Breast epithelium (tissue), 4 donors: ENCODE measurements around the gene TSPEAR. TPM values are rescaled to one million over a fixed set of nuclear protein-coding genes. Genes with fewer than 3 reads are reported as not detected.
"Not testable (repeated sequence)": the region's sequence is repeated elsewhere in the genome, so short reads cannot be mapped to it uniquely, and the experiment has no call there.

Source experiments
- DNase-seq, 2 donors: peaks; one replicate each; pipeline ENCODE4 v3.0.0-alpha.2; 2019; ENCODE audit warnings: low spot score in 2 of 2
- H3K27ac ChIP-seq, 2 donors: fragments of 200-600 bp; sonication (generic) in 1 of 2; one replicate each; pipeline ENCODE4 v1.5.1; 2016 to 2019; ENCODE audit warnings: mild to moderate bottlenecking in 1 of 2
- H3K27me3 ChIP-seq, 2 donors: fragments of 200-600 bp; sonication (generic) in 1 of 2; one replicate each; pipeline versions ENCODE4 v1.5.1 to v1.6.0; 2017 to 2019; ENCODE audit warnings: control low read depth in 1 of 2, mild to moderate bottlenecking in 1 of 2
- H3K36me3 ChIP-seq: fragments of 200-600 bp; one replicate; pipeline ENCODE4 v1.5.1; 2019
- H3K4me1 ChIP-seq, 2 donors: fragments of 200-600 bp; sonication (generic); one replicate each; pipeline ENCODE4 v1.5.1; 2016 to 2019; ENCODE audit warnings: control low read depth in 1 of 2
- H3K4me3 ChIP-seq, 3 donors: fragments of 200-600 bp; sonication (generic); 1 replicate in 2 of 3; 2 replicates in 1 of 3; pipeline ENCODE4 v1.5.1; 2016 to 2019; ENCODE audit warnings: mild to moderate bottlenecking in 3 of 3, moderate library complexity in 2 of 3
- H3K9me3 ChIP-seq, 2 donors: fragments of 200-600 bp; sonication (generic) in 1 of 2; one replicate each; pipeline ENCODE4 v1.5.1; 2016 to 2019; ENCODE audit warnings: control low read depth in 1 of 2
- POLR2A ChIP-seq: fragments of 450-650 bp; IDR thresholded peaks from one replicate; pipeline ENCODE4 v1.6.1; 2016; ENCODE audit warnings: antibody characterized with exemption, mild to moderate bottlenecking, moderate library complexity
- POLR2AphosphoS5 ChIP-seq, 3 donors: sonication (generic); formaldehyde crosslinking; IDR thresholded peaks; one replicate each; pipeline ENCODE4 v1.6.1; 2017; ENCODE audit warnings: antibody characterized with exemption in 3 of 3
- intact Hi-C: fragments of 100-400 bp; cut with DNase I; formaldehyde crosslinking; loops from one replicate; pipeline ENCODE4 v1.15.1; 2023; ENCODE audit warnings: low total_unique reads
- total RNA-seq, 3 donors: library from RNA; depleted of rRNA; stranded (reverse); fragments of >200 nt; gene quantifications; one replicate each; pipeline ENCODE4 v1.1.0, GENCODE V29; 2016
- TF ChIP-seq, protein P1 (sequence below), 3 donors: fragments of 450-650 bp; IDR thresholded peaks; one replicate each; pipeline ENCODE4 v1.5.1; 2016 to 2017; ENCODE audit warnings: antibody characterized with exemption in 3 of 3, mild to moderate bottlenecking in 3 of 3, moderate library complexity in 3 of 3

The TSPEAR gene
- total RNA-seq, 3 donors from 2014 or later = 0.15 TPM; not detected in 2

DNA sequence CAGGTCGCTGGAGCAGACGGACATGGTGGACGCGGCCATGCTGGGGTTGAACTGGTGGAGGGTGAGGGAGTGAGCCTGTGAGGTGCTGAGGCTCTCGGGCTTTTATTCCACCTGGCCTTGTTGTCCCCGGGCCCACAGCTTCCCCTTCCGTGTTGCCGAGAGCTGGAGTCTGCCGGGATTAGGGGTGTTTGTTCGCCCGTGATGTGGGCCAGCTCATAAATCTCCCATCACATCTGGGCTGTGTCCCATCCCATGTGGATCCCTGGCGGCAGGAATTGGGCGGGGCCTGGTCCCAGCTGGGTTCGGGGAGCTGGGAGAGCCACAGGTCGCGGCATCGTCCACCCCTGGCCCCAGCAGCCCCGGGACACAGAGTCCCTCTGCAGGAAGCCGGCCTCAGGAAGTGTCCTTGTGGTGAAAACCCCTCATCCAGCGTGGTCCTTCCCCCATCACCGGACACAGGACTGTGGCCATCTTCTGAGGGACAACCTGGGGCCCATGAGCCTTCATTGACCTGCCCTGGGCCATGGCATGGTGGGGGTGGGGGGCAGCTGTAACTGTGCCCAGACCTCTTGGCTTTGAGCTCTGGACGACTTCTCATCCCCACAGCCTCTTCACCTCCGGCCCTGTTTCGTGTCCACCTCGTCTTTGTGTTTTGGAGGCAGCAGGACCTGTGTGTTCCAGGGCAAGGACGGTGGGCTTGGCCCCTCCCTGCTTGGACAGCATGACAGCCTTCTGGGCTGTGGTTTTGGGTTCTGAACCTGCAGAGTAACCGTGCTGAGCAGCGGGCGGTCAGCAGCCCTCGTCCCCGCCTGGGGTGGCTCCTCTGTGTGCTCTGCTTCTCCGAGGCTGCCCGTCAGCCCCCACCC, 118.7 kb downstream of the TSPEAR start, which contains the start of gene KRTAP10-6:
Gene KRTAP10-6, minus strand, starts transcription at position 60 of the 866 bp plus-strand sequence. Its CDS starts 21 bp downstream, at position 39.
- TF ChIP-seq POLR2AphosphoS5 (IDR thresholded peaks at IDR 0.05) (no peak), POLR2A (no peak)
- TF ChIP-seq, protein P1, sequence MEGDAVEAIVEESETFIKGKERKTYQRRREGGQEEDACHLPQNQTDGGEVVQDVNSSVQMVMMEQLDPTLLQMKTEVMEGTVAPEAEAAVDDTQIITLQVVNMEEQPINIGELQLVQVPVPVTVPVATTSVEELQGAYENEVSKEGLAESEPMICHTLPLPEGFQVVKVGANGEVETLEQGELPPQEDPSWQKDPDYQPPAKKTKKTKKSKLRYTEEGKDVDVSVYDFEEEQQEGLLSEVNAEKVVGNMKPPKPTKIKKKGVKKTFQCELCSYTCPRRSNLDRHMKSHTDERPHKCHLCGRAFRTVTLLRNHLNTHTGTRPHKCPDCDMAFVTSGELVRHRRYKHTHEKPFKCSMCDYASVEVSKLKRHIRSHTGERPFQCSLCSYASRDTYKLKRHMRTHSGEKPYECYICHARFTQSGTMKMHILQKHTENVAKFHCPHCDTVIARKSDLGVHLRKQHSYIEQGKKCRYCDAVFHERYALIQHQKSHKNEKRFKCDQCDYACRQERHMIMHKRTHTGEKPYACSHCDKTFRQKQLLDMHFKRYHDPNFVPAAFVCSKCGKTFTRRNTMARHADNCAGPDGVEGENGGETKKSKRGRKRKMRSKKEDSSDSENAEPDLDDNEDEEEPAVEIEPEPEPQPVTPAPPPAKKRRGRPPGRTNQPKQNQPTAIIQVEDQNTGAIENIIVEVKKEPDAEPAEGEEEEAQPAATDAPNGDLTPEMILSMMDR (IDR thresholded peaks at IDR 0.05) = no peak
- H3K4me1 ChIP-seq = no peaks in the 10 kb centered on the region
- intact Hi-C loops = no loop called here
- H3K9me3 ChIP-seq = no peaks in the 10 kb centered on the region
- H3K27ac ChIP-seq = no peak within 1 kb of the TSS
- peak in 1 of 2 donors; percentile 49 for DNase-seq
- H3K4me3 ChIP-seq = no peak within 1 kb of the TSS
- no peaks in the 10 kb centered on the region for H3K36me3 ChIP-seq
- H3K27me3 ChIP-seq = peaks cover 0 to 24% of the 10 kb centered on the region in 2 donors

DNA sequence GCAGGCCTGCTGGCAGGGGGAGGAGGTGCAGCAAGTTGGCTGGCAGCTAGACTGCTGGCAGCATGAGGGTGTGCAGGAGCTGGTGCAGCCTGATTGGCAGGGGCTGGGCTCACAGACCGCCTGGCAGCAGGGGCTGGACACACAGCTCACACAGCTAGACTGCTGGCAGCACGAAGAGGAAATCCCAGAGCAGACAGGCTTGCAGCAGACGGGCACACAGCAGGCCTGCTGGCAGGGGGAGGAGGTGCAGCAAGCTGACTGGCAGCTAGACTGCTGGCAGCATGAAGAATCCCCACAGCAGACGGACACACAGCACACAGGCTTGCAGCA, 119.6 kb downstream of the TSPEAR start:
- H3K4me1 ChIP-seq, H3K4me3 ChIP-seq, H3K27ac ChIP-seq, H3K9me3 ChIP-seq, intact Hi-C loops, DNase-seq, H3K36me3 ChIP-seq: not testable (repeated sequence)
- H3K27me3 ChIP-seq = peaks cover 0 to 24% of the 10 kb centered on the region in 2 donors

DNA sequence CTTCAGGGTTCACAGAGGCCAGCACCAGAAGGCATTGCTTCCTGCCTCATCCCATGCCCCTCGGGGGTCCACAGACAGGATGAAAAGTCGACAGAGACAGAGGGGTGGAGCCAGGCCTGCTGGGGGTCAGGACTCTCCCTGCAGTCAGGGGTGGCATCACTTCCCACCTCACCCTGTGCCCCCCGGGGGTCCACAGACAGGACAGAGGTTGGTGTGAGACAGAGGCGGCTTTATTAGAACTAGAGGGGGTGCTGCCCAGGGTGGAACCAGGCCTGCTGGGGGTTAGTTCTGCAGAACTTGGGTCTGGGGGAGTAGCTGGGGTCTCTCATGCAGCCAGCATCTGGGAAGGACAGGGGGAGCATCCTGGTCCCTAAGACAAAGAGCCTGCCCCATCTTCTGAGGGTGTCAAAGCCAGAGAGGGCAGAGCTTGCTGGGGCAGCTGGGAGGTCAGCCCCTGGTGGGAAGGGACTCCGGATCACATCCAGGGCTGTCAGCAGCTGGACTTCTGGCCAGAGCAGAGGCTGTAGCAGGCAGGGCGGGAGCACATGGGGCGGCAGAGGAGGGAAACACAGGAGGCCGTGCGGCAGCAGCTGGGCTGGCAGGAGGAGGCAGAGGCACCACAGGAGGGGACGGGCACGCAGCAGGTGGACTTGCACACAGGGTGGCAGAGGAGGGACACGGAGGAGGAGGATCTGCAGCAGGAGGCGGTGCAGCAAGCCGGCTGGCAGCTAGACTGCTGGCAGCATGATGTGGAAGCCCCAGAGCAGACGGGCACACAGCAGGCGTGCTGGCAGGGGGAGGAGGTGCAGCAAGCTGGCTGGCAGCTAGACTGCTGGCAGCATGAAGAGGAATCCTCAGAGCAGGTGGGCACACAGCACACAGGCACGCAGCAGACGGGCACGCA, 120.2 kb downstream of the TSPEAR start:
- H3K9me3 ChIP-seq, H3K27ac ChIP-seq, intact Hi-C loops, H3K4me3 ChIP-seq, H3K36me3 ChIP-seq, H3K4me1 ChIP-seq: not testable (repeated sequence)
- H3K27me3 ChIP-seq = peaks cover 0 to 28% of the 10 kb centered on the region in 2 donors
- peak in 1 of 2 donors; percentile 24 for DNase-seq

DNA sequence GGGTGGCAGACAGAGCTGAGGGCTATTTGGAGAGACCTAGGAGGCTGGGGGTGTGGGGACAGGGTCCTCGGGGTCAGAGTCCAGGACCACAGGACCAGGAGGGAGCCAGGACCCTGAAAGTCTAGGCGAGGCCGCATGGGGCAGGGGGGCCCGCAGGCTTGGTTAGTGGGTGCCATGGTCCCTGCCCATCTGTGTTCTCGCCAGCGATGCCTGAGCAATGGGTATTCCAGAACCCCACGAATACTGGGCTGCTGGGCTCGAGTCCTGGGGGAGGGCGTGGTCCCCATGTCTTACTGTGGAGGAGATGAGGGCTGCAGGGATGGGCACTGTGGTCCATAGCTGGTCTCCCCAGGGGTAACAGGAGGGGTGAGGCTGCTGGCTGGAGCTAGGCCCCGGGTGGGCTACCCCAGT, 121.1 kb downstream of the TSPEAR start:
- TF ChIP-seq POLR2AphosphoS5 (IDR thresholded peaks at IDR 0.05) = no peak
- TF ChIP-seq, protein P1 (IDR thresholded peaks at IDR 0.05) = no peak
- no peak for TF ChIP-seq POLR2A
- H3K27me3 ChIP-seq = peaks cover 0 to 32% of the 10 kb centered on the region in 2 donors
- no peak overlapping the region for H3K27ac ChIP-seq
- peak in 1 of 2 donors; percentile 47 for DNase-seq
- no peaks in the 10 kb centered on the region for H3K36me3 ChIP-seq
- no peak overlapping the region for H3K4me3 ChIP-seq
- H3K9me3 ChIP-seq = peaks cover 0 to 6% of the 10 kb centered on the region in 2 donors
- H3K4me1 ChIP-seq = no peaks in the 10 kb centered on the region
- intact Hi-C loops = no loop called here

DNA sequence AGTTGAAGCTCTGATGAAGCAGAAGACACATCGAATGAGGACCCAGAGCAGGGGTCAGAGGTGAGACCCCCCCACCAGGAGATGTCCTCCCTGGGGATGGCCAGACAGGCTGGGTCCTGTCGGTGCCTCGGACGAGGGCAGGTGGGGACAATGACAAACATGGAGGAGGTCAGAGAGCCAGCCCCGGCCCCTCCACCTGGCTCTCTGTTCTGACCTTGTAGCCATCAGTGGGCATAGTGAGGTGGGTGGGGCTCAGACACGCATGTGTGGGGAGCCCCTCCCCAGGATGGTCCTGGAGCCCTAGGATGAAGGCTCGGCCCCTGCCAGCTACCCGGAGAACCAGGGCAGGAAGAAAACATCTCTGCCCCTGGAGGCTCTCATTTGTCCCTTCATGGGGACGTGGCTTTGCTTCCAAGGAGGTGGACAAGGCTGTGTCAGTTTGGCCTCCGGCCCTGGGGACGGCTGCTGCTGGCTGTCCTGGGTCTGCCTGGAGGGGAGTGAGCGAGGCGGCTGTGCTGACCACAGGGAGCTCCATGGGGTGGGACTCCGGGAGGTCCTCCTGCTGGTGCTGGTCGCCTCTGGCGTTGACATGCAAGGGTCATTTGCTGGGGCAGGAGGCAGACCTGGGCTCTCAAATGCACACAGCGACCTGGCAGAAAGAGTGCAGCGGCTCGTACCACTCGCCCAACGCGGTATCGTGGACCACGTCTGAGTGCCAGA, 121.6 kb downstream of the TSPEAR start:
- intact Hi-C loops = no loop called here
- Histone ChIP-seq H3K27me3 (peaks cover 0 to 34% of the 10 kb centered on the region in 2 donors), H3K9me3 (peaks cover 0 to 6% of the 10 kb centered on the region in 2 donors), H3K4me1 (no peaks in the 10 kb centered on the region), H3K27ac (no peak overlapping the region), H3K4me3 (no peak overlapping the region), H3K36me3 (no peaks in the 10 kb centered on the region)
- DNase-seq = peak in 1 of 2 donors; percentile 43
- TF ChIP-seq POLR2A (no peak), POLR2AphosphoS5 (IDR thresholded peaks at IDR 0.05) (no peak)
- TF ChIP-seq, protein P1 (IDR thresholded peaks at IDR 0.05) = no peak
